PFSK-1 (cell line): ENCODE data around the gene PRAMEF20.

Experiments
- FOXP2 ChIP-seq: optimal IDR thresholded peaks from 2 replicates; pipeline ENCODE3; 2011; ENCODE audit warnings: borderline replicate concordance, control low read depth, inconsistent platforms; ENCODE audit not compliant: insufficient read depth; ENCODE audit errors: extremely low read length, extremely low read depth
- POLR2AphosphoS5 ChIP-seq: IDR thresholded peaks from 2 replicates; pipeline ENCODE4 v1.6.1; 2012; ENCODE audit warnings: low read depth, mild to moderate bottlenecking, control low read depth, low read length, moderate library complexity
- REST ChIP-seq, 2 experiments: IDR thresholded peaks; 2 replicates each; pipeline versions ENCODE4 v1.6.1 to v1.8.0; 2011 to 2012; ENCODE audit warnings: low read depth in 2 of 2, low read length in 2 of 2, control low read depth in 1 of 2, inconsistent platforms in 1 of 2, mild to moderate bottlenecking in 1 of 2, moderate library complexity in 1 of 2; ENCODE audit not compliant: insufficient read depth in 1 of 2
- SIN3A ChIP-seq: IDR thresholded peaks from 2 replicates; pipeline ENCODE4 v1.6.1; 2012; ENCODE audit warnings: mild to moderate bottlenecking, low read length, moderate library complexity, borderline replicate concordance; ENCODE audit not compliant: insufficient read depth
- TAF1 ChIP-seq: IDR thresholded peaks from 2 replicates; pipeline ENCODE4 v1.6.1; 2012; ENCODE audit warnings: low read length, control low read depth, borderline replicate concordance; ENCODE audit not compliant: insufficient read depth

- TF ChIP-seq TAF1 (no peak), POLR2AphosphoS5 (no peak), REST (IDR thresholded peaks at IDR 0.05; ENCODE audit: insufficient read depth in 1 of 2, low read depth in 2 of 2, low read length in 2 of 2) (no peak), FOXP2 (no peak), SIN3A (no peak)
Observed at GRCh38 chr1:13451399-13451965, 41.2 kb downstream of the PRAMEF20 start.
